Stimulated activated CD4-positive, alpha-beta T cell treated with anti-CD3 and anti-CD28 coated beads, Interleukin-4, amount 100 ng/mL, for 1 hour (primary cell): ENCODE data around the gene ZDHHC19.
"Not testable (repeated sequence)": the region's sequence is repeated elsewhere in the genome, so short reads cannot be mapped to it uniquely, and the experiment has no call there.

ENCODE experiments used
- DNase-seq: peaks from one replicate; pipeline ENCODE4 v3.0.0-alpha.2; 2020

Gene ZDHHC19

DNA sequence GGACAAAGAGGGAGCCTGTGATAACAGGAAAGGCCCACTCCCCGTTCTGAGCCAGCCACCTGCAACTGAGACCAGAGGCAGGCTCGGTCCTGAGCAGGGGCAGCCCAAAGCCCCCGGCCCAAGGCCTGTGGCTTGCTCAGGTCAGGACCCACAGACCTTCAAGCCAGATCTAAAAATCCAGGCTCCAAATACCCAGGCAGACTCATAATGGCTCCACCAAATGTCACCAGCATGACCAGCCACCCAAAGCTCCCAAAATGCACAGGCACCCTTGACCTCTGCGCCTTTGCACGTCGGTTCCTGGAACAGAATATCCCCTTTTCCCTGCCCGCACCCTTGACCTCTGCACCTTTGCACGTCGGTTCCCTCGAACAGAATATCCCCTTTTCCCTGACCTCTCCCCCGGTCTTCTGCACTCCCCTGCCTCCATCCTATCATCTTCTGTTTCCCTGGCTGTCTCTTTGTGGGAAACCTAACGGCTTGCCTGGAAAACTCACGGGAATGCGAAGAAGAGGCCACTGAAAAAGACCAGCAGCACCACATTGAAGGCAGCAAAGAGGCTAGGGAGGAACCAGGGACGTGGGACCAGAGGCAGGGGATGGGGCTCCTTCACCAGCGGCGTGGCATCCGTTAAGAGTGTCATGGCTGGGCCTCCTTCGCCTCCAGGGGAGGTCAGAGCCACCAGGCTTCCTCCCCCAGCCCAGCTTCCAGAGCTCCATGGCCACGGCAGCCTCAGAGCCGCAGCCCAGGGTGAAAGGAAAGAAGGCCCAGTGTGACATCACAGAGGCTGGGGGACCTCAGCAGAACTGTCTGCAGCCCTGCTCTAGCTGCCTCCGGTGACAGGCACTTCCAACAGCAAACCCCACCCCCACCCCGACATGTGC is at the start of gene ZDHHC19:
ZDHHC19 (minus strand) TSS at position 728 of the 884 bp plus-strand sequence; CDS start at position 643, 85 bp downstream.
- DNase-seq, result no peak

DNA sequence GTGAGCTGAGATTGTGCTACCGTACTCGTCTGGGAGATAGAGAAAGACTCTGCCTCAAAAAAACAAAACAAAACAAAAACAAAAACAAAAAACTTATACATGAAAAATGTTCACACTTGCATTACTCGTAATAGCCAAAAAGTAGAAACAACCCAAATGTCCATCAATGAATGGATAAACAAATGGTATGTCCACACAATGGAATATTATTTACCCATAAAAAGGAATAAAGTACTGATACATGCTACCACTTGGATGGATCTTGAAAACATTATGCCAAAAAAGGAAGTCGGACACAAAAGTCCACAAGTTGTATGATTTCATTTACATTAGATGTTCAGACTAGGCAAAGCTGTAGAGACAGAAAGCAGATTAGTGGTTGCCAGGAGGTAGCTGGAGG is 49.6 kb upstream of the ZDHHC19 start:
- DNase-seq, result no peak

GRCh38 chr3:196255776-196256175 is 44.6 kb upstream of the ZDHHC19 start:
- no peak for DNase-seq

GRCh38 chr3:196254376-196255283 is 43.4 kb upstream of the ZDHHC19 start:
- DNase-seq, result no peak

GRCh38 chr3:196251918-196252317 is 40.7 kb upstream of the ZDHHC19 start:
- no peak for DNase-seq

- DNase-seq, result no peak
Measured at GRCh38 chr3:196246612-196247308, 35.6 kb upstream of the ZDHHC19 start.

- not testable (repeated sequence) for DNase-seq
Measured at GRCh38 chr3:196244166-196244565, 33.0 kb upstream of the ZDHHC19 start.

- no peak for DNase-seq
Measured at GRCh38 chr3:196241704-196242103, 30.5 kb upstream of the ZDHHC19 start.

- no peak for DNase-seq
Measured at GRCh38 chr3:196240424-196240823, 29.2 kb upstream of the ZDHHC19 start.

- DNase-seq, result no peak
Measured at GRCh38 chr3:196238612-196239560, 27.7 kb upstream of the ZDHHC19 start.

- no peak for DNase-seq
Measured at GRCh38 chr3:196237203-196237602, 26.0 kb upstream of the ZDHHC19 start.

DNA sequence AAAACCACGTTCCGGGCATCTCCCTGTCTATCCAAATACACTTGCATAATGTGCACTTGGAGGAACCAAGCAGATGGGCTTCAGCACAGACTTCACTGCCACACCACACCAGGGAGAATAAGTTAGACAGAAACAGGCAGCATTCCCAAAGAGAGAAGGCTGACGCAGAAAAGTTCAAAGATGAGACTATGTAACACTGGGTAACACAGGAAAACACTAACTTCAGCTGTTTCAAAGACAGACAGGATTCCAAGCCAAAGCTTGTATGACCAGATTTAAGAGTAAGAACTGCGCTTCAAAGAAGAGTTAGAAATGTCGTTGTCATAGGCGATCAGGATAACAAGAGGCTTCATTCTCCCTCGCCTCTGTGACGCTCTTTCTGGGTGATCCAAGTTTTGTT is 25.0 kb upstream of the ZDHHC19 start:
- no peak for DNase-seq

DNA sequence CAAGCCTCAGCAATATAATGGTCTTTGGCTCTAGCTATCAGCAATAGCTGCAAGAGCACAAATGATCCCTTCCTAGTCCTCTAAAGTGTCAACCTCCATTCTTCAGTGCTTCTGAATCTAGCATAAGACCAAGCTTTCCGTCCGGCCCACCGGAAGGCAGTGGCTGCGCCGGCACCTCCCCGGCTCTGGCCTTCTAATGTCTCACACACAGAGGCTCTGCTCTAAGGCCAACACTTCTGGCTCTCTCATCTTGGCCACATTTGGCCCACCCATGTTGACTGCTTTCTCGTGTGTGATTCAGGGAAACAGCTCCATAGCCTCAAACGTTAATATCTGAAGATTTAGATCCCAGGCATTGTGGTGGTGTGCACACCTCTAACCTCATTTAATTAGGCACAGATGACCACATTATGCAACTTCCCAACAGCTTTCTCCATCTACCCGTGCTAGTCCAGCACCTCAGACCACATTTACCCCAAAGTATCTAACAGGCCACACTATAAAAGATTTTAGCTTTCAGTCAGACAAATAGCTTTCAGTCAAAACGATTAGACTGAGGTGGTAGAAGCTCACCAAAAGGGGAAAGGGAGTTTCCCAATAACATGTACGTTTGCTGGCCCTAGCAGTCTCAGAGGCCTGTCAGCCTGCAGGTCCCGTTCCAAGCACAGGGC is 24.4 kb upstream of the ZDHHC19 start:
- DNase-seq, result no peak

DNA sequence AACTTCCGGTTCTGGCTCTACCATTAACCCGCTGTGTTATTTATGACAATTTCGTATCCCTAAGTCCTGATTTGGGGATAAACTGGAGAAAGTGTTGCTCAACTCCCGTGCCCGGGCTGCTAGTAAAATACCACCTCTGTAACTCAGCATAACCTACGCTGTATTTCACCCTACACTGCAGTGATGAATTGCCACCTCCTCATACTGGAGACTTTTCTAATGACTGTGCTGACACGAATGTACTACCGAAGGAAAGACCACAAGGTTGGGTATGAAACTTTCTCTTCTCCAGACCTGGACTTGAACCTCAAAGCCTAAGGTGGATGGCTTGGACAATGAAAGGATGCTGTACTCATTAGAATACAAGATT is 21.7 kb upstream of the ZDHHC19 start:
- no peak for DNase-seq

GRCh38 chr3:196232154-196232881 is 21.1 kb upstream of the ZDHHC19 start:
- no peak for DNase-seq

DNA sequence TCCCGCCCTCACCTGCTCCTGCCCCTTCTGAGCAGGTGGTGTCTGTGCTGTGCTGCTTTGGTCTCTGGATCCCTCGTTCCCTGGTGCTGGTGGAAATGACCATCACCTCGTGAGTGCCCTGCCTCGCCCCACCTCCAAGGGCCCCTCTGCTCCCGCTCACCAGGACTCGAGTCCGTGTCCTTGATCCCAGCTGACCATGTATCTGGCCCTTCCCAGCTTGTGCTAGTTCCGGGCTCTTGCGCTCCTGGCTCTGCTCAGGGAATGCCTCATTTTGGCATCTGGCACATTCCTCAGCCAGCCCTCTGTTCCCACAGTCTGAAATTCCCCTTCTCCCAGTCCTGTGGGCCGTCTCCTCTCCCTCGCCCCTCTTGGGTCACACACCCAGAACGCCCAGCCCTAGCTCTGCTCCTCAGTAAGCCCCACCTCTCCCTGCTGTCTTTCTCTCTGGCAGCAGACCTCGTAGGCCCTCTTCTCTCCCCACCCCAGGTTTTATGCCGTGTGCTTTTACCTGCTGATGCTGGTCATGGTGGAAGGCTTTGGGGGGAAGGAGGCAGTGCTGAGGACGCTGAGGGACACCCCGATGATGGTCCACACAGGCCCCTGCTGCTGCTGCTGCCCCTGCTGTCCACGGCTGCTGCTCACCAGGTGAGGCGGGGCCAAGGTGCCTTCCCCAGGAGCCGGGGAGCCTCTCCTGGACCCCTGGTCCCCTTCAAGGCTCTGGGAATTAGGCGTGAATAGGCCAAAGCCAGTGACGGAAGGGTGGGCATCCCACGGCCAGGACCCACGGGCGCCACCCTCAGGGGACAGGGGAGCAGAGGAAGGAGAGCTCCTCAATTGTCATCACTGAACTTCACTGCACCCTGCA is 16.7 kb upstream of the ZDHHC19 start:
- DNase-seq, result no peak

GRCh38 chr3:196227121-196227561 is 15.9 kb upstream of the ZDHHC19 start:
- DNase-seq, result no peak

DNA sequence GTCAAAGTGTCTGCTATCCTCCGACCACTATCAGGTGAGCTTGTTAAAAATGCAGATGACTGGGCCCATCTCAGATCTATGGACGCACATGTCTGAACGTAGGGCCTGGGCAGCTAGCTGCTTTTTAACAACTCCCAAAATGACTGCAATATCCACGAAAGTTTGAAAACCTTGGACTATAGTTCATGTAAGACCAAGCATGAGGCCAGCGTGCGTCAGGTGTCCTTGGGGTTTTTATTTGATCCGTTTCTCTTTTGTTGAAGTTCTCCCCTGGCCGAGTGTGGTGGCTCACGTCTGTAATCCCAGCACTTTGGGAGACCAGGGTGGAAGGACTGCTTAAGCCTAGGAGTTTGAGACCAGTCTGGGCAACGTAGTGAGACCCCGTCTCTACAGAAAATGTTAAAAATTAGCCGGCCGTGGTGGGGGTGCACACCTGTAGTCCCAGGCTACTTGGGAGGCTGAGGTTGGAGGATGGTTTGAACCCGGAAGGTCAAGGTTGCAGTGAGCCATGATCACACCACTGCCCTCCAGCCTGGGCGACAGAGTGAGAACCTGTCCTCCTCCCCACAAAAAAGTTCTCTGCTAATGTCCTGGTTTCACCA is 14.7 kb upstream of the ZDHHC19 start:
- no peak for DNase-seq

DNA sequence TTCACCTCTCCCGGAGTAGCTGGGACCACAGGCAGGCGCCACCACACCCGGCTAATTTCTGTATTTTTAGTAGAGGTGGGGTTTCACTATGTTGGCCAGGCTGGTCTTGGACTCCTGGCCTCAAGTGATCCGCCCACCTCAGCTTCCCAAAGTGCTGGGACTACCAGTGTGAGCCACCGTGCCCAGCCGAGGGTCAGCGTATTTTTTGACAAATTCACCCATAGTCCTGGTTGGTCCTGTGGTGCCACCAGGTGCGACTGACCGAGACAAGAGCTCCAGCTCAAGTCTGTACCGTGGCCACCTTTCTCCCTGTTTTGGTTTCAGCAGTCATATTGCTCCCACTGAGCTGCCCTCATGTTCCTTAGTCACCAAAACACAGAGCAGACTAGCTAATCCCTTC is 13.9 kb upstream of the ZDHHC19 start:
- DNase-seq, result no peak
